HUES6 (cell line): ENCODE results near the gene C17orf107.

Source experiments
- H3K27ac ChIP-seq: 2 replicates; pipeline ENCODE4 v1.7.0; 2013; ENCODE audit warnings: low read depth, mild to moderate bottlenecking, low read length, inconsistent platforms
- H3K27me3 ChIP-seq: 2 replicates; pipeline ENCODE4 v1.6.1; 2013; ENCODE audit warnings: low read length; ENCODE audit not compliant: control insufficient read depth, insufficient read depth
- H3K36me3 ChIP-seq: 2 replicates; pipeline ENCODE4 v1.6.1; 2013; ENCODE audit warnings: low read length; ENCODE audit not compliant: control insufficient read depth, insufficient read depth
- H3K4me1 ChIP-seq: 2 replicates; pipeline ENCODE4 v1.6.1; 2013; ENCODE audit warnings: low read length; ENCODE audit not compliant: control insufficient read depth, insufficient read depth
- H3K4me3 ChIP-seq: 2 replicates; pipeline ENCODE4 v1.5.1; 2013; ENCODE audit warnings: low read depth, low read length
- H3K9ac ChIP-seq: one replicate; pipeline ENCODE4 v1.6.1; 2013; ENCODE audit warnings: mild to moderate bottlenecking, low read length
- H3K9me3 ChIP-seq: 2 replicates; pipeline ENCODE4 v1.6.1; 2013; ENCODE audit warnings: low read depth, low read length; ENCODE audit not compliant: control insufficient read depth, insufficient read depth

Gene C17orf107

GRCh38 chr17:4895121-4895520 lies 4.2 kb upstream of the C17orf107 start:
- Histone ChIP-seq H3K36me3 (peaks cover 62% of the 10 kb centered on the region), H3K4me1 (0 out of 2 replicates have a peak, but pooled peaks cover 3% of the 10 kb centered on the region), H3K9ac (no peak overlapping the region)

GRCh38 chr17:4895657-4896331 lies 3.5 kb upstream of the C17orf107 start:
- H3K27me3 ChIP-seq: peaks cover 3% of the 10 kb centered on the region; the same call in 1 of the 2 replicates
- H3K4me1 ChIP-seq: 0 out of 2 replicates have a peak, but pooled peaks cover 3% of the 10 kb centered on the region
- H3K4me3 ChIP-seq: no peak overlapping the region
- no peak overlapping the region for H3K27ac ChIP-seq
- H3K9ac ChIP-seq: no peak overlapping the region
- no peaks in the 10 kb centered on the region for H3K9me3 ChIP-seq
- H3K36me3 ChIP-seq: peaks cover 55% of the 10 kb centered on the region

More at GRCh38 chr17:4895121-4895520, 4.2 kb upstream of the C17orf107 start:
- no peaks in the 10 kb centered on the region for H3K9me3 ChIP-seq
- no peak overlapping the region for H3K27ac ChIP-seq
- peaks cover 3% of the 10 kb centered on the region; the same call in 1 of the 2 replicates for H3K27me3 ChIP-seq
- H3K4me3 ChIP-seq: no peak overlapping the region

GRCh38 chr17:4896332-4897197 lies 2.8 kb upstream of the C17orf107 start:
- Histone ChIP-seq H3K9me3 (no peaks in the 10 kb centered on the region), H3K27ac (no peak overlapping the region), H3K4me3 (no peak overlapping the region), H3K9ac (no peak overlapping the region), H3K27me3 (peaks cover 3% of the 10 kb centered on the region; the same call in 1 of the 2 replicates), H3K36me3 (peaks cover 48% of the 10 kb centered on the region), H3K4me1 (0 out of 2 replicates have a peak, but pooled peaks cover 8% of the 10 kb centered on the region)

GRCh38 chr17:4897198-4897687 lies 2.1 kb upstream of the C17orf107 start:
- Histone ChIP-seq H3K9me3 (no peaks in the 10 kb centered on the region), H3K4me3 (no peak overlapping the region), H3K27me3 (peaks cover 3% of the 10 kb centered on the region; the same call in 1 of the 2 replicates), H3K36me3 (peaks cover 43% of the 10 kb centered on the region), H3K27ac (no peak overlapping the region), H3K4me1 (peaks cover 11% of the 10 kb centered on the region; the same call in 1 of the 2 replicates), H3K9ac (no peak overlapping the region)

GRCh38 chr17:4897785-4898184 lies 1.6 kb upstream of the C17orf107 start:
- H3K9ac ChIP-seq: no peak overlapping the region
- no peaks in the 10 kb centered on the region for H3K9me3 ChIP-seq
- H3K27me3 ChIP-seq: peaks cover 3% of the 10 kb centered on the region; the same call in 1 of the 2 replicates
- H3K36me3 ChIP-seq: peaks cover 40% of the 10 kb centered on the region
- H3K4me3 ChIP-seq: no peak overlapping the region
- H3K27ac ChIP-seq: no peak overlapping the region
- peaks cover 14% of the 10 kb centered on the region; the same call in 1 of the 2 replicates for H3K4me1 ChIP-seq

GRCh38 chr17:4898351-4898750 lies 985 bp upstream of the C17orf107 start:
- H3K4me3 ChIP-seq: peak overlapping the region; percentile 56
- peaks cover 34% of the 10 kb centered on the region for H3K36me3 ChIP-seq
- H3K27ac ChIP-seq: no peak overlapping the region
- H3K9me3 ChIP-seq: no peaks in the 10 kb centered on the region
- H3K27me3 ChIP-seq: peaks cover 3% of the 10 kb centered on the region; the same call in 1 of the 2 replicates
- H3K4me1 ChIP-seq: peaks cover 20% of the 10 kb centered on the region
- peak overlapping the region; percentile 38 for H3K9ac ChIP-seq

GRCh38 chr17:4898927-4899326 lies 409 bp upstream of the C17orf107 start:
- Histone ChIP-seq H3K9ac (peak overlapping the region; percentile 38), H3K9me3 (no peaks in the 10 kb centered on the region), H3K4me1 (peaks cover 21% of the 10 kb centered on the region), H3K4me3 (peak overlapping the region; percentile 56), H3K36me3 (peaks cover 28% of the 10 kb centered on the region), H3K27me3 (peaks cover 3% of the 10 kb centered on the region; the same call in 1 of the 2 replicates), H3K27ac (no peak overlapping the region; the same call in 1 of the 2 replicates)

GRCh38 chr17:4900231-4901107 lies 1.1 kb downstream of the C17orf107 start:
- Histone ChIP-seq H3K9ac (peak overlapping the region; percentile 41), H3K4me1 (peaks cover 21% of the 10 kb centered on the region), H3K27ac (no peak overlapping the region), H3K36me3 (peaks cover 13% of the 10 kb centered on the region), H3K4me3 (peak overlapping the region; percentile 56), H3K9me3 (no peaks in the 10 kb centered on the region), H3K27me3 (peaks cover 3% of the 10 kb centered on the region; the same call in 1 of the 2 replicates)

GRCh38 chr17:4901108-4901647 lies 1.8 kb downstream of the C17orf107 start:
- Histone ChIP-seq H3K4me1 (peaks cover 21% of the 10 kb centered on the region), H3K9ac (no peak overlapping the region), H3K27ac (no peak overlapping the region), H3K36me3 (peaks cover 6% of the 10 kb centered on the region), H3K4me3 (peak overlapping the region; percentile 56), H3K27me3 (peaks cover 3% of the 10 kb centered on the region; the same call in 1 of the 2 replicates), H3K9me3 (no peaks in the 10 kb centered on the region)
